Mesenchymal stem cell (in vitro differentiated cells and primary cell): ENCODE data around the gene SOWAHA.

Source experiments
- DNase-seq: peaks from one replicate; pipeline ENCODE4 v3.0.0-alpha.2; 2013
- H2AFZ ChIP-seq: one replicate; pipeline ENCODE4 v1.6.1; 2013; ENCODE audit warnings: low read depth, mild to moderate bottlenecking, control low read depth, inconsistent platforms, low read length, moderate library complexity
- H2AK5ac ChIP-seq: 2 replicates; pipeline ENCODE4 v1.6.1; 2013; ENCODE audit warnings: low read length, moderate library complexity, mild to moderate bottlenecking, inconsistent platforms; ENCODE audit not compliant: severe bottlenecking
- H2BK120ac ChIP-seq: one replicate; pipeline ENCODE4 v1.6.1; 2013; ENCODE audit warnings: low read depth, mild to moderate bottlenecking, inconsistent platforms, low read length, moderate library complexity
- H2BK12ac ChIP-seq, 2 experiments: one replicate each; pipeline ENCODE4 v1.6.1; 2013; ENCODE audit warnings: inconsistent platforms in 2 of 2, low read length in 2 of 2, mild to moderate bottlenecking in 2 of 2, moderate library complexity in 2 of 2, control low read depth in 1 of 2
- H2BK15ac ChIP-seq: one replicate; pipeline ENCODE4 v1.6.1; 2013; ENCODE audit warnings: mild to moderate bottlenecking, low read depth, inconsistent platforms; ENCODE audit not compliant: poor library complexity, severe bottlenecking
- H2BK5ac ChIP-seq: 2 replicates; pipeline ENCODE4 v1.6.1; 2013; ENCODE audit warnings: low read depth, mild to moderate bottlenecking, low read length, control low read depth, inconsistent platforms; ENCODE audit not compliant: poor library complexity, severe bottlenecking
- H3K14ac ChIP-seq, 2 experiments: one replicate each; pipeline ENCODE4 v1.6.1; 2013; ENCODE audit warnings: inconsistent platforms in 2 of 2, low read length in 2 of 2, control low read depth in 1 of 2, mild to moderate bottlenecking in 1 of 2, moderate library complexity in 1 of 2
- H3K18ac ChIP-seq, 2 experiments: one replicate each; pipeline ENCODE4 v1.6.1; 2013; ENCODE audit warnings: inconsistent platforms in 2 of 2, low read length in 2 of 2, control low read depth in 1 of 2, low read depth in 1 of 2, mild to moderate bottlenecking in 1 of 2
- H3K23ac ChIP-seq, 2 experiments: one replicate each; pipeline ENCODE4 v1.6.1; 2013; ENCODE audit warnings: inconsistent platforms in 2 of 2, low read length in 2 of 2, mild to moderate bottlenecking in 2 of 2, moderate library complexity in 2 of 2, control low read depth in 1 of 2
- H3K27ac ChIP-seq: 2 replicates; pipeline ENCODE4 v1.5.1; 2013; ENCODE audit warnings: mild to moderate bottlenecking, moderate library complexity, low read length, control low read depth, inconsistent platforms; ENCODE audit not compliant: poor library complexity, severe bottlenecking
- H3K27me3 ChIP-seq, 2 experiments: 2 replicates each; pipeline versions ENCODE4 v1.6.1 to v1.7.0; 2013; ENCODE audit warnings: low read length in 2 of 2, mild to moderate bottlenecking in 2 of 2, moderate library complexity in 2 of 2, control low read depth in 1 of 2, inconsistent platforms in 1 of 2; ENCODE audit not compliant: control insufficient read depth in 1 of 2, insufficient read depth in 1 of 2
- H3K36me3 ChIP-seq, 2 experiments: 2 replicates each; pipeline versions ENCODE4 v1.6.1 to v1.7.0; 2013; ENCODE audit warnings: low read length in 2 of 2, control low read depth in 1 of 2, inconsistent platforms in 1 of 2, low read depth in 1 of 2, mild to moderate bottlenecking in 1 of 2; ENCODE audit not compliant: insufficient read depth in 2 of 2, control insufficient read depth in 1 of 2
- H3K4ac ChIP-seq, 2 experiments: one replicate each; pipeline ENCODE4 v1.6.1; 2013; ENCODE audit warnings: inconsistent platforms in 2 of 2, low read length in 2 of 2, mild to moderate bottlenecking in 2 of 2, moderate library complexity in 2 of 2, control low read depth in 1 of 2, low read depth in 1 of 2
- H3K4me1 ChIP-seq: 2 replicates; pipeline ENCODE4 v1.6.1; 2013; ENCODE audit warnings: low read depth, low read length, control low read depth; ENCODE audit not compliant: control insufficient read depth, insufficient read depth
- H3K4me2 ChIP-seq: 2 replicates; pipeline ENCODE4 v1.6.1; 2013; ENCODE audit warnings: low read length, mild to moderate bottlenecking, inconsistent platforms; ENCODE audit not compliant: poor library complexity, severe bottlenecking
- H3K4me3 ChIP-seq, 2 experiments: 2 replicates each; pipeline versions ENCODE4 v1.5.1 to v1.7.0; 2013; ENCODE audit warnings: low read length in 2 of 2, mild to moderate bottlenecking in 2 of 2, control low read depth in 1 of 2, low read depth in 1 of 2; ENCODE audit not compliant: insufficient read depth in 1 of 2
- H3K79me1 ChIP-seq: replicated peaks from 2 replicates; pipeline ENCODE4 v1.6.1; 2013; ENCODE audit warnings: mild to moderate bottlenecking, control low read depth, low read length, inconsistent platforms; ENCODE audit not compliant: poor library complexity, severe bottlenecking
- H3K9ac ChIP-seq: 2 replicates; pipeline ENCODE4 v1.7.0; 2013; ENCODE audit warnings: mild to moderate bottlenecking, low read length, moderate library complexity
- H3K9me3 ChIP-seq: 2 replicates; pipeline ENCODE4 v1.7.0; 2013; ENCODE audit warnings: mild to moderate bottlenecking, low read length; ENCODE audit not compliant: control insufficient read depth
- H4K8ac ChIP-seq: one replicate; pipeline ENCODE4 v1.6.1; 2013; ENCODE audit warnings: inconsistent platforms, mild to moderate bottlenecking, low read length, moderate library complexity
- H4K91ac ChIP-seq: one replicate; pipeline ENCODE4 v1.6.1; 2013; ENCODE audit warnings: mild to moderate bottlenecking, low read length, inconsistent platforms
- WGBS: methylation state at CpG from one replicate; pipeline ENCODE4 v1.1.7; 2013; ENCODE audit warnings: mixed read lengths; 5-methylcytosine and 5-hydroxymethylcytosine counted together

SOWAHA gene

GRCh38 chr5:132781029-132781428 lies 32.1 kb upstream of the SOWAHA start:
- no peak overlapping the region for H3K4me3 ChIP-seq
- H3K23ac ChIP-seq: no peak overlapping the region
- WGBS: 97% methylated on average over 4 of the region's 4 CpGs
- H4K8ac ChIP-seq: no peak overlapping the region
- H3K27me3 ChIP-seq: peaks cover 0 to 9% of the 10 kb centered on the region in 2 experiments
- H3K9ac ChIP-seq: no peak overlapping the region
- no peak overlapping the region for H3K4me2 ChIP-seq
- DNase-seq: no peak
- H2BK5ac ChIP-seq: no peak overlapping the region
- no peak overlapping the region for H2BK15ac ChIP-seq
- no peak overlapping the region for H2AK5ac ChIP-seq
- H3K36me3 ChIP-seq: no peaks in the 10 kb centered on the region
- H2AFZ ChIP-seq: no peak overlapping the region
- H4K91ac ChIP-seq: no peak overlapping the region
- H3K9me3 ChIP-seq: no peaks in the 10 kb centered on the region
- no peak overlapping the region for H3K4ac ChIP-seq
- peaks cover 16% of the 10 kb centered on the region for H3K4me1 ChIP-seq
- H3K27ac ChIP-seq: no peak overlapping the region
- no peak overlapping the region for H2BK12ac ChIP-seq
- H3K14ac ChIP-seq: no peak overlapping the region
- no peak overlapping the region for H3K18ac ChIP-seq
- H3K79me1 ChIP-seq: peaks cover 8% of the 10 kb centered on the region
- H2BK120ac ChIP-seq: no peak overlapping the region

- H3K4me2 ChIP-seq: no peak overlapping the region
- no peak overlapping the region for H3K23ac ChIP-seq
- H2BK15ac ChIP-seq: peak overlapping the region; percentile 75
- H3K9ac ChIP-seq: no peak overlapping the region
- peaks cover 14% of the 10 kb centered on the region for H3K4me1 ChIP-seq
- peak overlapping the region; percentile 17 to 18 for H3K18ac ChIP-seq
- WGBS: 27% methylated on average over 4 of the region's 4 CpGs
- peak overlapping the region; percentile 15 to 67 for H2BK12ac ChIP-seq
- peak overlapping the region; percentile 52 for H2BK120ac ChIP-seq
- no peak overlapping the region for H4K91ac ChIP-seq
- H3K36me3 ChIP-seq: no peaks in the 10 kb centered on the region
- H3K27ac ChIP-seq: no peak overlapping the region
- H2BK5ac ChIP-seq: no peak overlapping the region
- peak overlapping the region in 1 of 2 experiments; percentile 27 for H3K4ac ChIP-seq
- DNase-seq: peak; percentile 65
- peak overlapping the region; percentile 42 for H2AFZ ChIP-seq
- no peak overlapping the region for H3K4me3 ChIP-seq
- H4K8ac ChIP-seq: peak overlapping the region; percentile 79
- H3K27me3 ChIP-seq: peaks cover 0 to 9% of the 10 kb centered on the region in 2 experiments
- H3K79me1 ChIP-seq: peaks cover 6% of the 10 kb centered on the region
- no peak overlapping the region for H2AK5ac ChIP-seq
- H3K14ac ChIP-seq: no peak overlapping the region
- H3K9me3 ChIP-seq: no peaks in the 10 kb centered on the region
Measured at GRCh38 chr5:132782101-132782500, 31.0 kb upstream of the SOWAHA start.

GRCh38 chr5:132785365-132785764 lies 27.7 kb upstream of the SOWAHA start:
- H3K4me3 ChIP-seq: no peak overlapping the region
- no peak overlapping the region for H3K4ac ChIP-seq
- no peaks in the 10 kb centered on the region for H3K9me3 ChIP-seq
- no peak overlapping the region for H2AFZ ChIP-seq
- no peak overlapping the region for H3K23ac ChIP-seq
- no peak overlapping the region for H3K9ac ChIP-seq
- H2AK5ac ChIP-seq: no peak overlapping the region
- no peak overlapping the region for H2BK12ac ChIP-seq
- H3K27ac ChIP-seq: no peak overlapping the region
- H3K79me1 ChIP-seq: no peaks in the 10 kb centered on the region
- no peak overlapping the region for H2BK5ac ChIP-seq
- H3K36me3 ChIP-seq: no peaks in the 10 kb centered on the region
- H3K4me1 ChIP-seq: peaks cover 6% of the 10 kb centered on the region
- H4K8ac ChIP-seq: no peak overlapping the region
- H3K18ac ChIP-seq: no peak overlapping the region
- no peak overlapping the region for H3K4me2 ChIP-seq
- H2BK120ac ChIP-seq: no peak overlapping the region
- H2BK15ac ChIP-seq: no peak overlapping the region
- H4K91ac ChIP-seq: no peak overlapping the region
- no peak overlapping the region for H3K14ac ChIP-seq
- peaks cover 0 to 19% of the 10 kb centered on the region in 2 experiments for H3K27me3 ChIP-seq
- DNase-seq: no peak
- WGBS: 62% methylated on average over 3 of the region's 5 CpGs

- H3K9ac ChIP-seq: no peak overlapping the region
- no peaks in the 10 kb centered on the region for H3K9me3 ChIP-seq
- H2BK5ac ChIP-seq: no peak overlapping the region
- H2BK12ac ChIP-seq: no peak overlapping the region
- no peak overlapping the region for H3K27ac ChIP-seq
- no peak overlapping the region for H3K14ac ChIP-seq
- no peaks in the 10 kb centered on the region for H3K36me3 ChIP-seq
- no peak overlapping the region for H4K8ac ChIP-seq
- H3K18ac ChIP-seq: no peak overlapping the region
- no peak overlapping the region for H3K4ac ChIP-seq
- H3K79me1 ChIP-seq: no peaks in the 10 kb centered on the region
- no peak overlapping the region for H3K4me2 ChIP-seq
- H2AFZ ChIP-seq: no peak overlapping the region
- WGBS: 90% methylated on average over 2 of the region's 4 CpGs
- peaks cover 6% of the 10 kb centered on the region for H3K4me1 ChIP-seq
- H2BK120ac ChIP-seq: no peak overlapping the region
- H2AK5ac ChIP-seq: no peak overlapping the region
- H2BK15ac ChIP-seq: no peak overlapping the region
- no peak for DNase-seq
- H3K4me3 ChIP-seq: no peak overlapping the region
- H3K23ac ChIP-seq: no peak overlapping the region
- no peak overlapping the region for H4K91ac ChIP-seq
- peaks cover 0 to 22% of the 10 kb centered on the region in 2 experiments for H3K27me3 ChIP-seq
Measured at GRCh38 chr5:132785864-132786263, 27.2 kb upstream of the SOWAHA start.
